ENCODE data around the gene MSANTD2. TPM values are rescaled to one million over a fixed set of nuclear protein-coding genes. Genes with fewer than 3 reads are reported as not detected.

The MSANTD2 gene
- total and polyA plus RNA-seq, 9 of the 15 experiments (the other 6 are each of a cell fraction or from before 2014, with no cell fraction given): 1.3 to 9.9 (median 5.3) TPM

GRCh38 chr11:124835918-124836317 lies 35.7 kb upstream of the MSANTD2 start:
- WGBS (ENCODE audit: insufficient coverage, low coverage, missing lambda C conversion rate): 31% methylated on average over 8 of the region's 8 CpGs
- H3K27me3 ChIP-seq (ENCODE audit: control insufficient read depth in 2 of 2, insufficient read depth in 2 of 2, low read length in 2 of 2): peaks cover 36 to 43% of the 10 kb centered on the region in 2 experiments
- ATAC-seq (no peak), FAIRE-seq (no peak), DNase-seq (ENCODE audit: extremely low read depth in 1 of 4, low spot score in 3 of 4) (no peak)
- H2AFZ ChIP-seq (ENCODE audit: low read depth, low read length): 0 out of 2 replicates have a peak overlapping the region, but pooled peaks have one; percentile 59
- TF ChIP-seq ZNF407 (IDR thresholded peaks at IDR 0.05; ENCODE audit: low read depth) (no peak), HDAC1 (IDR thresholded peaks at IDR 0.05) (no peak), ZNF592 (IDR thresholded peaks at IDR 0.05) (no peak), DLX4 (CRISPR knock-in tag; IDR thresholded peaks at IDR 0.05) (no peak), FOXM1 (IDR thresholded peaks at IDR 0.05; ENCODE audit: low read depth) (no peak), FOXM1 (CRISPR knock-in tag; IDR thresholded peaks at IDR 0.05; ENCODE audit: low read depth) (no peak), EHMT2 (IDR thresholded peaks at IDR 0.05) (no peak)
- H3K9me3 ChIP-seq (replicated peaks; ENCODE audit: control insufficient read depth, insufficient read depth, low read depth, low read length): no peaks in the 10 kb centered on the region
- ChIA-PET POLR2A (interaction anchor here (0.9 to 1.1 kb wide), 2 partner anchors 27 to 166 kb away, joined by 3 to 4 read pairs; no protein-coding TSS in a partner anchor), CTCF (ENCODE audit: low intra/inter-chr PET ratio) (interaction anchor here (1.9 to 2.5 kb wide), 4 partner anchors 73 to 420 kb away, joined by 18 to 35 read pairs (median 26); partner anchors contain the start of gene ESAM)
- no peak overlapping the region for H3K9ac ChIP-seq (ENCODE audit: insufficient read depth in 1 of 2, low read depth in 2 of 2, low read length in 2 of 2)
- intact Hi-C loops (cut with micrococcal nuclease) (loop anchor here (2.0 kb wide), 2 partner anchors 37 to 421 kb away; no protein-coding TSS in a partner anchor), in situ Hi-C loops (cut with MboI) (loop anchor here (5.0 to 25.0 kb wide), 2 partner anchors 164 to 424 kb away; partner anchors contain the start of genes OR8B4, SIAE and SPA17)
- H3K4me2 ChIP-seq (ENCODE audit: insufficient read depth, low read length): no peak overlapping the region
- H3K4me3 ChIP-seq: no peak overlapping the region
- BruUV-seq (replicated peaks): no TSS peak
- peaks cover 0 to 10% of the 10 kb centered on the region in 2 experiments; a peak in 2 of 5 replicates for H3K4me1 ChIP-seq (replicated peaks in 1 of 2; ENCODE audit: control insufficient read depth in 2 of 2, insufficient read depth in 2 of 2, low read length in 2 of 2)
- no peaks in the 10 kb centered on the region for H3K79me2 ChIP-seq (ENCODE audit: control insufficient read depth, insufficient read depth, low read length)
- no peaks in the 10 kb centered on the region for H3K9me1 ChIP-seq (ENCODE audit: control insufficient read depth, insufficient read depth, low read length)
- H4K20me1 ChIP-seq (replicated peaks; ENCODE audit: control insufficient read depth, insufficient read depth, low read length): no peaks in the 10 kb centered on the region
- no peak overlapping the region for H3K27ac ChIP-seq (ENCODE audit: extremely low read depth, low read depth, low read length)
- no peaks in the 10 kb centered on the region for H3K36me3 ChIP-seq (ENCODE audit: control insufficient read depth, insufficient read depth, low read length)
